CD4-positive, alpha-beta T cell (primary cell): ENCODE measurements around the gene RAB7A. TPM values are rescaled to one million over a fixed set of nuclear protein-coding genes. Genes with fewer than 3 reads are reported as not detected.

ENCODE experiments used
- ATAC-seq: fragments of 200-7000 bp; cut with Tn5 transposase; one replicate; pipeline ENCODE4 v1.10.0; 2022; ENCODE audit warnings: mild to moderate bottlenecking; ENCODE audit not compliant: poor library complexity
- CTCF ChIA-PET: fragments of 350-600 bp; sonication (Branson Sonifier 250); formaldehyde crosslinking; loops from one replicate; lab custom pipeline; 2021; ENCODE audit warnings: antibody characterized with exemption, inconsistent platforms; lab: Charles Lee
- POLR2A ChIA-PET: fragments of 350-600 bp; sonication (Branson Sonifier 250); formaldehyde crosslinking; loops from one replicate; lab custom pipeline; 2021; ENCODE audit warnings: antibody characterized with exemption, inconsistent platforms; lab: Charles Lee
- DNase-seq, 14 experiments: peaks; one replicate each; pipeline ENCODE4 v3.0.0-alpha.2; 2013 to 2020; ENCODE audit warnings: mixed read lengths in 2 of 14
- H3K27ac ChIP-seq, 2 donors: one replicate each; pipeline versions ENCODE4 v1.5.1 to v1.7.0; 2013; ENCODE audit warnings: low read length in 2 of 2, low read depth in 1 of 2, mild to moderate bottlenecking in 1 of 2
- H3K27me3 ChIP-seq, 2 experiments: 1 replicate in 1 of 2; 2 replicates in 1 of 2; pipeline versions ENCODE4 v1.6.1 to v1.7.0; 2013; ENCODE audit warnings: low read length in 2 of 2, control low read depth in 1 of 2, mild to moderate bottlenecking in 1 of 2, moderate library complexity in 1 of 2; ENCODE audit not compliant: insufficient read depth in 2 of 2, control insufficient read depth in 1 of 2
- H3K36me3 ChIP-seq: one replicate; pipeline ENCODE4 v1.6.1; 2013; ENCODE audit warnings: low read length, control low read depth; ENCODE audit not compliant: insufficient read depth
- H3K4me1 ChIP-seq: one replicate; pipeline ENCODE4 v1.6.1; 2013; ENCODE audit warnings: low read length, control low read depth; ENCODE audit not compliant: insufficient read depth
- H3K4me3 ChIP-seq: one replicate; pipeline ENCODE4 v1.5.1; 2013; ENCODE audit warnings: mild to moderate bottlenecking, low read length, moderate library complexity
- H3K9me3 ChIP-seq, 2 experiments: 1 replicate in 1 of 2; 2 replicates in 1 of 2; pipeline versions ENCODE4 v1.6.1 to v1.7.0; 2013; ENCODE audit warnings: low read length in 2 of 2, mild to moderate bottlenecking in 2 of 2, control low read depth in 1 of 2, moderate library complexity in 1 of 2; ENCODE audit not compliant: control insufficient read depth in 1 of 2, insufficient read depth in 1 of 2
- H3K27ac Mint-ChIP-seq: one replicate; pipeline ENCODE4 v1.8.0; 2020; ENCODE audit warnings: mixed read lengths
- H3K27me3 Mint-ChIP-seq: one replicate; pipeline ENCODE4 v1.8.0; 2021; ENCODE audit warnings: mixed read lengths
- H3K36me3 Mint-ChIP-seq: one replicate; pipeline ENCODE4 v1.8.0; 2021; ENCODE audit warnings: low read depth, mixed read lengths
- H3K4me1 Mint-ChIP-seq: one replicate; pipeline ENCODE4 v1.8.0; 2021; ENCODE audit warnings: low read depth, mixed read lengths
- H3K4me3 Mint-ChIP-seq: one replicate; pipeline ENCODE4 v1.8.0; 2020; ENCODE audit warnings: mild to moderate bottlenecking, mixed read lengths
- H3K9me3 Mint-ChIP-seq: one replicate; pipeline ENCODE4 v1.8.0; 2020; ENCODE audit warnings: mixed read lengths
- intact Hi-C, 2 experiments: fragments of 100-400 bp; cut with DNase I in 1 of 2; cut with micrococcal nuclease in 1 of 2; formaldehyde crosslinking; loops; one replicate each; pipeline versions ENCODE4 v1.15.1 to v1.9.0; 2023 to 2025; cut with DNase I, micrococcal nuclease
- total RNA-seq, 174 experiments: library from RNA in 2 of 174; stranded (reverse) in 2 of 174; gene quantifications; one replicate each; pipeline ENCODE4 v1.2.3 and lab custom pipeline; 2021 to 2026
- TF ChIP-seq, protein P1 (sequence below): fragments of 200-600 bp; IDR thresholded peaks from one replicate; pipeline ENCODE4 v1.8.0; 2022; ENCODE audit warnings: antibody characterized with exemption, mild to moderate bottlenecking

Gene RAB7A
- total RNA-seq, 2 experiments from 2014 or later, result 113 to 121 TPM

DNA sequence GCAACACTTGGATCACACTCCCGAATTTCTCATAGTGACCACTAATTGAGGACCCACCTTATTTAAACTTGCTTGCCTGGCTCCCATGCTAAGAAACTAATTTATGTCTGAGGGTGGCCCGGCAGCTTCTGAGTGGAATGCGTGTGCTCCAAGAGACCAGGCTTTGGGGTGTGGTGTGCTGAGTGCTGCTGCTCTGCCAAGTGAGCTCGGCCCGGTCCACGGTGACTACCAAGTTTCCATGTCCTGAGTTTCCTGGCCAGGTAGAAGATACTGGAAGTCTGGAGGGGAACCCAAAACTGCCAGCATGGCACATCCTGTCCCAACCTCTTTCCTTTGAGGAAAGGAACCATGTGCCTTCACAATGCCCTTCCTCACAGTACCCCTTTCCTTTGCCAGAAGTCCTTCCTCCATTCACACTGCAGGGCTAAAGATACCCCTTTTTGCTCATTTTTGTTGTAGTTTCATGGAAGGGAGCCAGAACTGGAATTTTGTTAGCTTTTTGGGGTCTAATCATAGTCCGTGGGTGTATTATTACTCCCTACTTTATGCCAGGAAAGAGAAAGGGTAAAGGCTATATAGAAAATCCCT is 94.4 kb downstream of the RAB7A start:
- Mint-ChIP-seq H3K27me3 (no peaks in the 10 kb centered on the region), H3K4me1 (no peaks in the 10 kb centered on the region), H3K9me3 (no peaks in the 10 kb centered on the region), H3K36me3 (peaks cover 38% of the 10 kb centered on the region), H3K4me3 (no peak overlapping the region), H3K27ac (no peak overlapping the region)
- intact Hi-C loops, result no loop called here
- H3K36me3 ChIP-seq, result peaks cover 26% of the 10 kb centered on the region
- CTCF ChIA-PET, result interaction anchor here (0.8 to 1.7 kb wide), 3 partner anchors 25 to 140 kb away, joined by 3 to 4 read pairs (median 3); no protein-coding TSS in a partner anchor
- H3K9me3 ChIP-seq, result no peaks in the 10 kb centered on the region
- DNase-seq (no peak), ATAC-seq (no peak)
- TF ChIP-seq, protein P1, sequence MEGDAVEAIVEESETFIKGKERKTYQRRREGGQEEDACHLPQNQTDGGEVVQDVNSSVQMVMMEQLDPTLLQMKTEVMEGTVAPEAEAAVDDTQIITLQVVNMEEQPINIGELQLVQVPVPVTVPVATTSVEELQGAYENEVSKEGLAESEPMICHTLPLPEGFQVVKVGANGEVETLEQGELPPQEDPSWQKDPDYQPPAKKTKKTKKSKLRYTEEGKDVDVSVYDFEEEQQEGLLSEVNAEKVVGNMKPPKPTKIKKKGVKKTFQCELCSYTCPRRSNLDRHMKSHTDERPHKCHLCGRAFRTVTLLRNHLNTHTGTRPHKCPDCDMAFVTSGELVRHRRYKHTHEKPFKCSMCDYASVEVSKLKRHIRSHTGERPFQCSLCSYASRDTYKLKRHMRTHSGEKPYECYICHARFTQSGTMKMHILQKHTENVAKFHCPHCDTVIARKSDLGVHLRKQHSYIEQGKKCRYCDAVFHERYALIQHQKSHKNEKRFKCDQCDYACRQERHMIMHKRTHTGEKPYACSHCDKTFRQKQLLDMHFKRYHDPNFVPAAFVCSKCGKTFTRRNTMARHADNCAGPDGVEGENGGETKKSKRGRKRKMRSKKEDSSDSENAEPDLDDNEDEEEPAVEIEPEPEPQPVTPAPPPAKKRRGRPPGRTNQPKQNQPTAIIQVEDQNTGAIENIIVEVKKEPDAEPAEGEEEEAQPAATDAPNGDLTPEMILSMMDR, result no peak
- H3K4me3 ChIP-seq, result no peak overlapping the region
- H3K27ac ChIP-seq, result no peak overlapping the region
- POLR2A ChIA-PET, result interaction anchor here (0.6 to 0.7 kb wide), 2 partner anchors 32 to 116 kb away, joined by 3 read pairs; no protein-coding TSS in a partner anchor
- no peaks in the 10 kb centered on the region for H3K4me1 ChIP-seq
- no peaks in the 10 kb centered on the region for H3K27me3 ChIP-seq

GRCh38 chr3:128823008-128823407 is 97.0 kb downstream of the RAB7A start:
- Histone ChIP-seq H3K4me3 (no peak overlapping the region), H3K27ac (no peak overlapping the region), H3K36me3 (peaks cover 14% of the 10 kb centered on the region), H3K9me3 (no peaks in the 10 kb centered on the region), H3K27me3 (no peaks in the 10 kb centered on the region), H3K4me1 (no peaks in the 10 kb centered on the region)
- no peak overlapping the region for H3K4me3 Mint-ChIP-seq
- H3K27ac Mint-ChIP-seq, result no peak overlapping the region
- no peaks in the 10 kb centered on the region for H3K9me3 Mint-ChIP-seq
- H3K27me3 Mint-ChIP-seq, result no peaks in the 10 kb centered on the region
- ChIA-PET POLR2A (interaction anchor here (1.1 kb wide), 1 partner anchor 10 kb away, joined by 4 read pairs; no protein-coding TSS in a partner anchor), CTCF (interaction anchor here (1.0 to 2.3 kb wide), 2 partner anchors 23 to 142 kb away, joined by 5 to 6 read pairs; no protein-coding TSS in a partner anchor)
- intact Hi-C loops, result no loop called here
- TF ChIP-seq, protein P1, result no peak
- H3K4me1 Mint-ChIP-seq, result no peaks in the 10 kb centered on the region
- ATAC-seq, result no peak
- DNase-seq, result no peak
- H3K36me3 Mint-ChIP-seq, result peaks cover 16% of the 10 kb centered on the region

DNA sequence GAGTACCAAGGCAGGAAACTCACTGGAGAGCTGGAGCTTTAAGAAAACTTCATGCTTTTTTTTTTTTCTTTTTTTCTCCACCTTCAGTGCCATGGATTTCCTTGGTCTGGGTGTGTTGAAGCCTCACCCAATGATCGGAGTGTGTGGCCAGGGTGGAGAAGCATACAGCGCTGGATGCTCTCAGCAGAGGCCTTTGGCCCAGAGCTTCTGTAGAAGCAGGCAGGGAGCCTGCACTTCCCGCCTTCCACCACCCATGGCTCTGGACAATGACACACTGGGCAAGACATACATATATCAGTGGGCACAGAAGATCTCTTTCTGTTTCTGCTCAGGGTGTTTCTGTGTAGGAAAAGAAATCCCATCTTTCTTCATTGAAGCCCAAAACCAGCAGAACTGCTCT is 97.6 kb downstream of the RAB7A start:
- Histone ChIP-seq H3K27ac (no peak overlapping the region), H3K4me1 (no peaks in the 10 kb centered on the region), H3K9me3 (no peaks in the 10 kb centered on the region), H3K36me3 (peaks cover 7% of the 10 kb centered on the region), H3K27me3 (no peaks in the 10 kb centered on the region), H3K4me3 (no peak overlapping the region)
- Mint-ChIP-seq H3K9me3 (no peaks in the 10 kb centered on the region), H3K36me3 (peaks cover 10% of the 10 kb centered on the region), H3K27me3 (no peaks in the 10 kb centered on the region), H3K4me1 (no peaks in the 10 kb centered on the region), H3K27ac (peak overlapping the region; percentile 54), H3K4me3 (no peak overlapping the region)
- POLR2A ChIA-PET, result interaction anchor here (1.1 kb wide), 1 partner anchor 11 kb away, joined by 4 read pairs; no protein-coding TSS in a partner anchor
- ATAC-seq (no peak), DNase-seq (no peak)
- intact Hi-C loops, result no loop called here
- TF ChIP-seq, protein P1, result no peak
- CTCF ChIA-PET, result interaction anchor here (1.0 to 2.3 kb wide), 2 partner anchors 22 to 143 kb away, joined by 5 to 6 read pairs; no protein-coding TSS in a partner anchor
